GM19467 (cell line): ENCODE data around the gene KLHDC3.
"Not testable (repeated sequence)": the region's sequence is repeated elsewhere in the genome, so short reads cannot be mapped to it uniquely, and the experiment has no call there.

Source experiments
- ATAC-seq: cut with Tn5 transposase; IDR thresholded peaks from one replicate; pipeline ENCODE4 v1.9.1; 2021; ENCODE audit warnings: mild to moderate bottlenecking, moderate library complexity; ENCODE audit not compliant: unreplicated experiment

KLHDC3 gene

GRCh38 chr6:43021270-43022047 lies 7.4 kb downstream of the KLHDC3 start, which contains the start of gene RRP36:
RRP36 (plus strand) TSS chr6:43021623; CDS start chr6:43021655, 32 bp downstream.
- peak; percentile 69 for ATAC-seq

GRCh38 chr6:43024436-43024835 lies 10.4 kb downstream of the KLHDC3 start:
- no peak for ATAC-seq

GRCh38 chr6:43026365-43026764 lies 12.3 kb downstream of the KLHDC3 start:
- ATAC-seq, result no peak

GRCh38 chr6:43029120-43029519 lies 15.1 kb downstream of the KLHDC3 start:
- no peak for ATAC-seq

- no peak for ATAC-seq
Observed at GRCh38 chr6:43032326-43032725, 18.3 kb downstream of the KLHDC3 start.

GRCh38 chr6:43033496-43034189 lies 19.6 kb downstream of the KLHDC3 start:
- ATAC-seq, result no peak

GRCh38 chr6:43034190-43034525 lies 20.1 kb downstream of the KLHDC3 start:
- no peak for ATAC-seq

- no peak for ATAC-seq
Observed at GRCh38 chr6:43035495-43036194, 21.6 kb downstream of the KLHDC3 start.

GRCh38 chr6:43036712-43037111 lies 22.7 kb downstream of the KLHDC3 start:
- ATAC-seq, result no peak

GRCh38 chr6:43037197-43037596 lies 23.1 kb downstream of the KLHDC3 start:
- no peak for ATAC-seq

GRCh38 chr6:43037706-43038105 lies 23.7 kb downstream of the KLHDC3 start:
- ATAC-seq, result no peak

GRCh38 chr6:43038727-43039126 lies 24.7 kb downstream of the KLHDC3 start:
- no peak for ATAC-seq

- ATAC-seq, result no peak
Observed at GRCh38 chr6:43040542-43041257, 26.7 kb downstream of the KLHDC3 start.

GRCh38 chr6:43041475-43041874 lies 27.4 kb downstream of the KLHDC3 start:
- ATAC-seq, result not testable (repeated sequence)

- ATAC-seq, result no peak
Observed at GRCh38 chr6:43043310-43043709, 29.3 kb downstream of the KLHDC3 start.

GRCh38 chr6:43045371-43045930 lies 31.4 kb downstream of the KLHDC3 start:
- ATAC-seq, result no peak

GRCh38 chr6:43047998-43048397 lies 33.9 kb downstream of the KLHDC3 start:
- no peak for ATAC-seq

- ATAC-seq, result no peak
Observed at GRCh38 chr6:43050981-43051380, 36.9 kb downstream of the KLHDC3 start.

GRCh38 chr6:43052225-43052841 lies 38.3 kb downstream of the KLHDC3 start:
- ATAC-seq, result no peak

- ATAC-seq, result no peak
Observed at GRCh38 chr6:43052842-43053544, 38.9 kb downstream of the KLHDC3 start.
